ENCODE data around the gene DHX8. TPM values are rescaled to one million over a fixed set of nuclear protein-coding genes. Genes with fewer than 3 reads are reported as not detected.
"Not testable (repeated sequence)": the region's sequence is repeated elsewhere in the genome, so short reads cannot be mapped to it uniquely, and the experiment has no call there.

DHX8 gene
- polyA plus RNA-seq, 3 donors = 21.8 to 35.6 (median 26.5) TPM

DNA sequence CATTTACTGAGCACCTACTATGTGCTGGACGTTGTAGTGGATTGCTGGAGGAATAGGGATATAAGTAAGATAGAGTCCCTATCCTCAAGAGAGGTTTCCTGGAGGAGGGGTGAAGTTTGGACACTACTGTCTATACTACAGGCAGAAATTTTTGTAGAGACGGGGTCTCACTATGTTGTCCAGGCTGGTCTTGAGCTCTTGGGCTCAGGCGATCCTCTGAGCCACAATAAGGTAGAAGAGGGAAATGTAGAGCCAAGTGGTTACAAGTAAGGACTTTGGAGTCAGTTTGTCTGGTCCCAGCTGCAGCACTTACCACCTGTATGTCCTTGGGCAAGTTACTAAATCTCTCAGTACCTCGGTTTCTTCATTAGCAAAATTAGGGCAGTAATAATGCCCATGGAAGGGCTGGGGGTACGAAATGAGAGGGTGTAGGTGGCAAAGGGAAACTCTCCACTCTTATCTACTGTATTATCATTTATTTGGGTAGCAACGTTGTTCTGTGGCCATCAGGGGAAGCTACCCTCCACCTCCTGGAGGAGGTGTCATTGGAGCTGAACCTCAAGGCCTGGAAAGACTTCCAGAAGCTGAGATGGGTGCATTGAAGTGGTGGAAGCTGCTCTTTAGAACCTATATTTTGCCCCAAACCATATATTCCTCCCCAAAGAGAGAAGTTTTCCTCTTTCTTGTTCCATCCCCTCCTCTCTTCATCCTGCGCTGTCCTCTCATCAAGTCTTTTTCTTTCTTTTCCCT lies 34.9 kb upstream of the DHX8 start:
- Mint-ChIP-seq H3K27ac (no peak overlapping the region), H3K4me1 (no peaks in the 10 kb centered on the region), H3K9me3 (peaks cover 0 to 8% (median 2%) of the 10 kb centered on the region in 7 donors)

DNA sequence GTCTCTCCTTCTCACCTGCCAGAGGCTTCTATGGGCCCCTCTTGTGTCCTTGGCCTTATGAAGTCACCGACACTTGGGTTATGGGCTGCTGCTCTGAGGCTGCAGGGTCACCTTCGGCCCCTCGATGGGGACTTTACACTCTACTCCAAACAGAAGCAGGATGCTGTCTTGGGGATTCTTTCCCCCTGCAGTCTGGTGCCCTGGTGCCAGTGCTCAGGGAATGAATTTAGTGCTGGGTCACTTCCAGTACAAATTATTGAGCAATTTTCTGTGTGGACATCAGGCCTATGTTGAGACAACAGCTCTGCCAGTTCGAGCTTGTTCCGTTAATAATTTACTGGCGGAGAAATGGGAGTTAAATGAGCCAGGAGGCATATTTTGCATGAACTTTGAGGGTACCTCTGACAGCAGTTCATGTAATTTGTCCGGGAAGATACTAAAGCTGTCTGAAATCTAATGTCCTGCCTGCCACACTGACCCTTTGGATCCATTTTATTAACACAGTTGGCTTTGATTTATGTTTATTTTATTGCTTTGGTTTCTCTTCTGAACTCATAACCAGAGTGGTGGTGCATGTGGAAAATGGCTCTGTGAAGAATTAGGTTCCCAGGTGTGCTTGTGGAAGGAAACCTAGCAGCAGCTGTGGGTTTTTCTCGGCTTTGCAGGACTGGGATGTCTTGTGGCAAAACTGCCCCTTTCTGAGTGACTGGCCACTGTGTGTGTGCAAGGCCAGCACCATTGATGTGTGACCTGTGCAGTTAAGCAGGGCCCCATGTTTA lies 34.1 kb upstream of the DHX8 start:
- Histone ChIP-seq H3K4me3 (replicated peaks in 1 of 3; ENCODE audit: low read depth in 2 of 3, low read length in 3 of 3) (no peak overlapping the region), H3K4me2 (replicated peaks; ENCODE audit: extremely low read depth, low read length, poor library complexity, severe bottlenecking) (no peak overlapping the region), H3K27me3 (ENCODE audit: control insufficient read depth in 2 of 2, insufficient read depth in 2 of 2, low read length in 2 of 2) (no peaks in the 10 kb centered on the region), H3K27ac (ENCODE audit: low read depth in 1 of 2, low read length in 2 of 2) (no peak overlapping the region), H3K4me1 (ENCODE audit: control insufficient read depth in 1 of 2, insufficient read depth in 2 of 2, low read length in 2 of 2) (no peaks in the 10 kb centered on the region), H3K36me3 (replicated peaks in 1 of 2; ENCODE audit: control insufficient read depth in 1 of 2, insufficient read depth in 2 of 2, low read length in 2 of 2) (no peaks in the 10 kb centered on the region), H4K20me1 (ENCODE audit: insufficient read depth, low read length) (no peaks in the 10 kb centered on the region), H3K9ac (ENCODE audit: insufficient read depth, low read length, poor library complexity, severe bottlenecking) (no peak overlapping the region), H3K79me2 (ENCODE audit: insufficient read depth, low read length) (no peaks in the 10 kb centered on the region), H2AFZ (ENCODE audit: insufficient read depth, low read depth, low read length, poor library complexity, severe bottlenecking) (no peak overlapping the region), H3K9me3 (replicated peaks in 1 of 2; ENCODE audit: control insufficient read depth in 1 of 2, insufficient read depth in 1 of 2, low read length in 2 of 2) (no peaks in the 10 kb centered on the region)
- intact Hi-C loops (cut with micrococcal nuclease) = no loop called here
- TF ChIP-seq, protein P1, sequence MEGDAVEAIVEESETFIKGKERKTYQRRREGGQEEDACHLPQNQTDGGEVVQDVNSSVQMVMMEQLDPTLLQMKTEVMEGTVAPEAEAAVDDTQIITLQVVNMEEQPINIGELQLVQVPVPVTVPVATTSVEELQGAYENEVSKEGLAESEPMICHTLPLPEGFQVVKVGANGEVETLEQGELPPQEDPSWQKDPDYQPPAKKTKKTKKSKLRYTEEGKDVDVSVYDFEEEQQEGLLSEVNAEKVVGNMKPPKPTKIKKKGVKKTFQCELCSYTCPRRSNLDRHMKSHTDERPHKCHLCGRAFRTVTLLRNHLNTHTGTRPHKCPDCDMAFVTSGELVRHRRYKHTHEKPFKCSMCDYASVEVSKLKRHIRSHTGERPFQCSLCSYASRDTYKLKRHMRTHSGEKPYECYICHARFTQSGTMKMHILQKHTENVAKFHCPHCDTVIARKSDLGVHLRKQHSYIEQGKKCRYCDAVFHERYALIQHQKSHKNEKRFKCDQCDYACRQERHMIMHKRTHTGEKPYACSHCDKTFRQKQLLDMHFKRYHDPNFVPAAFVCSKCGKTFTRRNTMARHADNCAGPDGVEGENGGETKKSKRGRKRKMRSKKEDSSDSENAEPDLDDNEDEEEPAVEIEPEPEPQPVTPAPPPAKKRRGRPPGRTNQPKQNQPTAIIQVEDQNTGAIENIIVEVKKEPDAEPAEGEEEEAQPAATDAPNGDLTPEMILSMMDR (IDR thresholded peaks at IDR 0.05) = no peak
- H3K27ac Mint-ChIP-seq = no peak overlapping the region
- H3K36me3 Mint-ChIP-seq = no peaks in the 10 kb centered on the region
- 77% methylated on average over 3 of the region's 8 CpGs for WGBS (ENCODE audit: insufficient coverage)
- no peak for DNase-seq
- H3K9me3 Mint-ChIP-seq = peaks cover 0 to 8% (median 2%) of the 10 kb centered on the region in 7 donors
- H3K4me1 Mint-ChIP-seq = no peaks in the 10 kb centered on the region
- no peak overlapping the region for H3K4me3 Mint-ChIP-seq
- H3K27me3 Mint-ChIP-seq (ENCODE audit: low read depth in 3 of 3) = peaks cover 3 to 15% (median 13%) of the 10 kb centered on the region in 3 donors

More for the DNA sequence above, 34.9 kb upstream of the DHX8 start:
- Histone ChIP-seq H3K79me2 (ENCODE audit: insufficient read depth, low read length) (no peaks in the 10 kb centered on the region), H4K20me1 (ENCODE audit: insufficient read depth, low read length) (no peaks in the 10 kb centered on the region), H3K27ac (ENCODE audit: low read depth in 1 of 2, low read length in 2 of 2) (no peak overlapping the region), H3K4me1 (ENCODE audit: control insufficient read depth in 1 of 2, insufficient read depth in 2 of 2, low read length in 2 of 2) (no peaks in the 10 kb centered on the region), H3K9me3 (replicated peaks in 1 of 2; ENCODE audit: control insufficient read depth in 1 of 2, insufficient read depth in 1 of 2, low read length in 2 of 2) (no peaks in the 10 kb centered on the region), H2AFZ (ENCODE audit: insufficient read depth, low read depth, low read length, poor library complexity, severe bottlenecking) (no peak overlapping the region), H3K4me3 (replicated peaks in 1 of 3; ENCODE audit: low read depth in 2 of 3, low read length in 3 of 3) (no peak overlapping the region), H3K9ac (ENCODE audit: insufficient read depth, low read length, poor library complexity, severe bottlenecking) (no peak overlapping the region), H3K27me3 (ENCODE audit: control insufficient read depth in 2 of 2, insufficient read depth in 2 of 2, low read length in 2 of 2) (no peaks in the 10 kb centered on the region), H3K36me3 (replicated peaks in 1 of 2; ENCODE audit: control insufficient read depth in 1 of 2, insufficient read depth in 2 of 2, low read length in 2 of 2) (no peaks in the 10 kb centered on the region), H3K4me2 (replicated peaks; ENCODE audit: extremely low read depth, low read length, poor library complexity, severe bottlenecking) (no peak overlapping the region)
- TF ChIP-seq, protein P1 (IDR thresholded peaks at IDR 0.05) = no peak
- Mint-ChIP-seq H3K36me3 (no peaks in the 10 kb centered on the region), H3K4me3 (no peak overlapping the region), H3K27me3 (ENCODE audit: low read depth in 3 of 3) (peaks cover 3 to 16% (median 15%) of the 10 kb centered on the region in 3 donors)
- no peak for DNase-seq
- intact Hi-C loops (cut with micrococcal nuclease) = no loop called here
- WGBS (ENCODE audit: insufficient coverage) = 100% methylated on average over 1 of the region's 7 CpGs

DNA sequence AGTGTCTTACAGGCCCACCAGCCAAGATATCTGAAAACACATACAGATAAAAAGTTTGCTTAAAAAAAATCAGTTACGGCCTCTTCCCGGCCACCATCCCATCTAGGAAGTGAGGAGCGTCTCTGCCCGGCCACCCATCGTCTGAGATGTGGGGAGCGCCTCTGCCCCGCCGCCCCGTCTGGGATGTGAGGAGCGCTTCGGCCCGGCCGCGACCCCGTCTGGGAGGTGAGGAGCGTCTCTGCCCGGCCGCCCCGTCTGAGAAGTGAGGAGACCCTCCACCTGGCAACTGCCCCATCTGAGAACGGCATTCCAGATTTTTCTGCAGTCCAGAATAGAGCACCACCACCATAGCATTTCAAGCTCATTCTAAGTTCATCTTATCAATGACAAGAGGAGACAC lies 33.0 kb upstream of the DHX8 start:
- H3K27ac Mint-ChIP-seq; H3K36me3 ChIP-seq (replicated peaks in 1 of 2; ENCODE audit: control insufficient read depth in 1 of 2, insufficient read depth in 2 of 2, low read length in 2 of 2); intact Hi-C loops (cut with micrococcal nuclease): not testable (repeated sequence)

More for the DNA sequence above, 33.0 kb upstream of the DHX8 start:
- not testable (repeated sequence) for H4K20me1 ChIP-seq (ENCODE audit: insufficient read depth, low read length); H3K4me3 Mint-ChIP-seq; H3K4me1 ChIP-seq (ENCODE audit: control insufficient read depth in 1 of 2, insufficient read depth in 2 of 2, low read length in 2 of 2); H3K9ac ChIP-seq (ENCODE audit: insufficient read depth, low read length, poor library complexity, severe bottlenecking); H3K79me2 ChIP-seq (ENCODE audit: insufficient read depth, low read length); H3K27me3 ChIP-seq (ENCODE audit: control insufficient read depth in 2 of 2, insufficient read depth in 2 of 2, low read length in 2 of 2); H3K4me3 ChIP-seq (replicated peaks in 1 of 3; ENCODE audit: low read depth in 2 of 3, low read length in 3 of 3); H3K27ac ChIP-seq (ENCODE audit: low read depth in 1 of 2, low read length in 2 of 2); H3K4me2 ChIP-seq (replicated peaks; ENCODE audit: extremely low read depth, low read length, poor library complexity, severe bottlenecking); DNase-seq; H2AFZ ChIP-seq (ENCODE audit: insufficient read depth, low read depth, low read length, poor library complexity, severe bottlenecking); H3K9me3 ChIP-seq (replicated peaks in 1 of 2; ENCODE audit: control insufficient read depth in 1 of 2, insufficient read depth in 1 of 2, low read length in 2 of 2); H3K4me1 Mint-ChIP-seq; H3K36me3 Mint-ChIP-seq; H3K9me3 Mint-ChIP-seq
- peaks cover 3 to 13% (median 11%) of the 10 kb centered on the region in 3 donors for H3K27me3 Mint-ChIP-seq (ENCODE audit: low read depth in 3 of 3)
- WGBS (ENCODE audit: insufficient coverage) = no CpG with 5 or more reads among the region's 20 CpGs
